ENCODE data around the gene EPB41L4A. TPM values are rescaled to one million over a fixed set of nuclear protein-coding genes. Genes with fewer than 3 reads are reported as not detected.

The EPB41L4A gene
- total RNA-seq, 1 experiment from 2014 or later, result 0.87 TPM

DNA sequence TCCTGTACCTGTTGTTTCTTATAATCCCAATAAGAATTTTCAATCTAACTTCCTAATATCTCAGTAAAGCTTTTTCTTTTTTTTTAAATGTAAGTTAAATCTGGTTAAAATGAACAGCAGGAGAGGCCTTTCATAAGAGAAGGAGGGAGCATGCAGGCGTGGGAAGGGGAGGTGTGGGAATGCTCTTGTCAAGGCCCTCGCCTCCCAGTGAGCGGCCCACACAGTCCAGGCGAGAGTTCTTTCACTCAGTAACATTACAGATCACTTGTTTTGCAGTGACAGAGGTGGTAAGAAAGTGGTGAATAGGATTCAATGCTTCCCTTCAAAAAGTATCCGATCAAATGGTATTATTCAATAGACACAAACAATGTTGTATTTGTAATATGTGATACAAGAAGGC lies 125.0 kb downstream of the EPB41L4A start:
- no peak for TF ChIP-seq TCF7L2 (IDR thresholded peaks at IDR 0.05; ENCODE audit: low read depth, low read length)
- no peak for TF ChIP-seq SIN3A (IDR thresholded peaks at IDR 0.05; ENCODE audit: borderline replicate concordance, insufficient read depth, low read depth, low read length)
- ChIA-PET CTCF (no interaction called here), POLR2A (no interaction called here)
- DNase-seq (ENCODE audit: low read depth, low spot score) (no peak), ATAC-seq (no peak)
- Histone ChIP-seq H3K4me1 (ENCODE audit: control insufficient read depth, insufficient read depth, low read length) (no peaks in the 10 kb centered on the region), H3K9me3 (ENCODE audit: control insufficient read depth, insufficient read depth, low read depth, low read length) (no peaks in the 10 kb centered on the region), H3K27ac (ENCODE audit: low read length) (no peak overlapping the region), H3K36me3 (ENCODE audit: control insufficient read depth, insufficient read depth, low read length) (no peaks in the 10 kb centered on the region), H3K4me3 (ENCODE audit: low read depth in 2 of 2, low read length in 2 of 2) (no peak overlapping the region), H3K27me3 (ENCODE audit: control insufficient read depth, insufficient read depth, low read length) (no peaks in the 10 kb centered on the region)
- BruUV-seq (replicated peaks), result no TSS peak
- intact Hi-C loops (cut with micrococcal nuclease; ENCODE audit: unreplicated experiment), result no loop called here
- in situ Hi-C loops (cut with HindIII; ENCODE audit: low pct_unique_long_range_greater_than_20kb, low sequenced_read_pairs), result no loop called here

DNA sequence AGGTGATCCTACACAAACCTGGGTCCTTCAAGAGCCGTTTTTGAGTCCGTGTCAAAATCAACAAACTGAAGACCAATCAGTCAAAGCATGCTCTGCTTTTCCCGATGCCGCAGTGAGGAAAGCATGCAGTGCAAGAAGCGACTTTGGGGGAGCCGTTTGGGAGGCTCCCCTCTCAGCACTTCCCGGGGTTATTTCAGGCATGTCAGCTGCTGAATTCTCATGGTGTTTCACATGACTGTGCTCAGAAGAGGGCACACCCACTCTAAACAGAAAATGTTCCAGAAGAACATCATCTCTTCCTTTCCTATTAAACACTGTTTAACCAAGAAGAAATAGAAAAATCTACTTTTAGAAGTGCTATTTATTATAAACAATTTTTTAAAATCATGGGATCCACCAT lies 125.5 kb downstream of the EPB41L4A start:
- CTCF ChIA-PET, result no interaction called here
- BruUV-seq (replicated peaks), result no TSS peak
- POLR2A ChIA-PET, result no interaction called here
- Histone ChIP-seq H3K27ac (ENCODE audit: low read length) (no peak overlapping the region), H3K27me3 (ENCODE audit: control insufficient read depth, insufficient read depth, low read length) (no peaks in the 10 kb centered on the region), H3K36me3 (ENCODE audit: control insufficient read depth, insufficient read depth, low read length) (no peaks in the 10 kb centered on the region), H3K9me3 (ENCODE audit: control insufficient read depth, insufficient read depth, low read depth, low read length) (no peaks in the 10 kb centered on the region), H3K4me3 (ENCODE audit: low read depth in 2 of 2, low read length in 2 of 2) (no peak overlapping the region), H3K4me1 (ENCODE audit: control insufficient read depth, insufficient read depth, low read length) (no peaks in the 10 kb centered on the region)
- TF ChIP-seq TCF7L2 (IDR thresholded peaks at IDR 0.05; ENCODE audit: low read depth, low read length) (no peak), SIN3A (IDR thresholded peaks at IDR 0.05; ENCODE audit: borderline replicate concordance, insufficient read depth, low read depth, low read length) (no peak), POLR2AphosphoS5 (IDR thresholded peaks at IDR 0.05; ENCODE audit: low read depth, low read length) (no peak)
- TF ChIP-seq, protein P1, sequence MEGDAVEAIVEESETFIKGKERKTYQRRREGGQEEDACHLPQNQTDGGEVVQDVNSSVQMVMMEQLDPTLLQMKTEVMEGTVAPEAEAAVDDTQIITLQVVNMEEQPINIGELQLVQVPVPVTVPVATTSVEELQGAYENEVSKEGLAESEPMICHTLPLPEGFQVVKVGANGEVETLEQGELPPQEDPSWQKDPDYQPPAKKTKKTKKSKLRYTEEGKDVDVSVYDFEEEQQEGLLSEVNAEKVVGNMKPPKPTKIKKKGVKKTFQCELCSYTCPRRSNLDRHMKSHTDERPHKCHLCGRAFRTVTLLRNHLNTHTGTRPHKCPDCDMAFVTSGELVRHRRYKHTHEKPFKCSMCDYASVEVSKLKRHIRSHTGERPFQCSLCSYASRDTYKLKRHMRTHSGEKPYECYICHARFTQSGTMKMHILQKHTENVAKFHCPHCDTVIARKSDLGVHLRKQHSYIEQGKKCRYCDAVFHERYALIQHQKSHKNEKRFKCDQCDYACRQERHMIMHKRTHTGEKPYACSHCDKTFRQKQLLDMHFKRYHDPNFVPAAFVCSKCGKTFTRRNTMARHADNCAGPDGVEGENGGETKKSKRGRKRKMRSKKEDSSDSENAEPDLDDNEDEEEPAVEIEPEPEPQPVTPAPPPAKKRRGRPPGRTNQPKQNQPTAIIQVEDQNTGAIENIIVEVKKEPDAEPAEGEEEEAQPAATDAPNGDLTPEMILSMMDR (IDR thresholded peaks at IDR 0.05), result no peak
- TF ChIP-seq, protein P2, sequence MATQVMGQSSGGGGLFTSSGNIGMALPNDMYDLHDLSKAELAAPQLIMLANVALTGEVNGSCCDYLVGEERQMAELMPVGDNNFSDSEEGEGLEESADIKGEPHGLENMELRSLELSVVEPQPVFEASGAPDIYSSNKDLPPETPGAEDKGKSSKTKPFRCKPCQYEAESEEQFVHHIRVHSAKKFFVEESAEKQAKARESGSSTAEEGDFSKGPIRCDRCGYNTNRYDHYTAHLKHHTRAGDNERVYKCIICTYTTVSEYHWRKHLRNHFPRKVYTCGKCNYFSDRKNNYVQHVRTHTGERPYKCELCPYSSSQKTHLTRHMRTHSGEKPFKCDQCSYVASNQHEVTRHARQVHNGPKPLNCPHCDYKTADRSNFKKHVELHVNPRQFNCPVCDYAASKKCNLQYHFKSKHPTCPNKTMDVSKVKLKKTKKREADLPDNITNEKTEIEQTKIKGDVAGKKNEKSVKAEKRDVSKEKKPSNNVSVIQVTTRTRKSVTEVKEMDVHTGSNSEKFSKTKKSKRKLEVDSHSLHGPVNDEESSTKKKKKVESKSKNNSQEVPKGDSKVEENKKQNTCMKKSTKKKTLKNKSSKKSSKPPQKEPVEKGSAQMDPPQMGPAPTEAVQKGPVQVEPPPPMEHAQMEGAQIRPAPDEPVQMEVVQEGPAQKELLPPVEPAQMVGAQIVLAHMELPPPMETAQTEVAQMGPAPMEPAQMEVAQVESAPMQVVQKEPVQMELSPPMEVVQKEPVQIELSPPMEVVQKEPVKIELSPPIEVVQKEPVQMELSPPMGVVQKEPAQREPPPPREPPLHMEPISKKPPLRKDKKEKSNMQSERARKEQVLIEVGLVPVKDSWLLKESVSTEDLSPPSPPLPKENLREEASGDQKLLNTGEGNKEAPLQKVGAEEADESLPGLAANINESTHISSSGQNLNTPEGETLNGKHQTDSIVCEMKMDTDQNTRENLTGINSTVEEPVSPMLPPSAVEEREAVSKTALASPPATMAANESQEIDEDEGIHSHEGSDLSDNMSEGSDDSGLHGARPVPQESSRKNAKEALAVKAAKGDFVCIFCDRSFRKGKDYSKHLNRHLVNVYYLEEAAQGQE (IDR thresholded peaks at IDR 0.05; ENCODE audit: insufficient read depth in 1 of 2, low read depth in 2 of 2, low read length in 1 of 2), result no peak
- no peak for ATAC-seq
- DNase-seq (ENCODE audit: low read depth, low spot score), result no peak
- in situ Hi-C loops (cut with HindIII; ENCODE audit: low pct_unique_long_range_greater_than_20kb, low sequenced_read_pairs), result no loop called here
- intact Hi-C loops (cut with micrococcal nuclease; ENCODE audit: unreplicated experiment), result no loop called here

DNA sequence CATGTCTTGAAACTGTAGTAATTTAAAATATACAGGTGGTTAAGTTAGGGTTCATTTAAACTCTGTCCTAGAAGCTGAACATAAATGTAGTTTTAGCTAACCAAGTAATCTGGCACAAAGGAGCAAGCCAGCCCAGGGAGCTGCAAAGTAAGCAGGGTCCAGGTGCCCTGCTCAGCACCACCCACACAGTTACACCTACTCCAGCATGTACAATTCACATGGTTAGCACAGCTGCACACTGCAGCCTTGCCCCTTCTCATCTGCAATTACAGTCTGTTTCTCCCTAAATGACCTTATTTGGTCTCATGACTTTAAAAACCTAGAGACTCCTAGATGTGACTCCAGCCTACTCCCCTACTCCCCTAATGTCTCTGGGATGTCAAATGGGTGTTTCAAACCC lies 128.4 kb downstream of the EPB41L4A start:
- in situ Hi-C loops (cut with HindIII; ENCODE audit: low pct_unique_long_range_greater_than_20kb, low sequenced_read_pairs) (no loop called here), intact Hi-C loops (cut with micrococcal nuclease; ENCODE audit: unreplicated experiment) (no loop called here)
- H3K27ac ChIP-seq (ENCODE audit: low read length), result no peak overlapping the region
- CTCF ChIA-PET, result no interaction called here
- ATAC-seq (no peak), DNase-seq (ENCODE audit: low read depth, low spot score) (no peak)
- no peaks in the 10 kb centered on the region for H3K27me3 ChIP-seq (ENCODE audit: control insufficient read depth, insufficient read depth, low read length)
- BruUV-seq (replicated peaks), result no TSS peak
- POLR2A ChIA-PET, result no interaction called here
- H3K4me3 ChIP-seq (ENCODE audit: low read depth in 2 of 2, low read length in 2 of 2), result no peak overlapping the region
- no peaks in the 10 kb centered on the region for H3K4me1 ChIP-seq (ENCODE audit: control insufficient read depth, insufficient read depth, low read length)
- TF ChIP-seq SIN3A (IDR thresholded peaks at IDR 0.05; ENCODE audit: borderline replicate concordance, insufficient read depth, low read depth, low read length) (no peak), POLR2AphosphoS5 (IDR thresholded peaks at IDR 0.05; ENCODE audit: low read depth, low read length) (no peak)
- TF ChIP-seq, protein P1 (IDR thresholded peaks at IDR 0.05), result no peak
- TF ChIP-seq, protein P2 (IDR thresholded peaks at IDR 0.05; ENCODE audit: insufficient read depth in 1 of 2, low read depth in 2 of 2, low read length in 1 of 2), result no peak
- H3K36me3 ChIP-seq (ENCODE audit: control insufficient read depth, insufficient read depth, low read length), result no peaks in the 10 kb centered on the region
- H3K9me3 ChIP-seq (ENCODE audit: control insufficient read depth, insufficient read depth, low read depth, low read length), result no peaks in the 10 kb centered on the region
